ENCODE results near the gene SIAH3. TPM values are rescaled to one million over a fixed set of nuclear protein-coding genes. Genes with fewer than 3 reads are reported as not detected.

The SIAH3 gene
- total RNA-seq, 1 donor from 2014 or later: 0.02 TPM

- no peak overlapping the region for H3K4me3 Mint-ChIP-seq (ENCODE audit: unreplicated experiment)
- no peak overlapping the region for H3K27ac Mint-ChIP-seq (ENCODE audit: unreplicated experiment)
- H3K9me3 Mint-ChIP-seq (ENCODE audit: low read depth): peaks cover 10% of the 10 kb centered on the region
- no peak for TF ChIP-seq CTCF (IDR thresholded peaks at IDR 0.05)
- H3K4me1 Mint-ChIP-seq (ENCODE audit: low read depth): peaks cover 19% of the 10 kb centered on the region
- H3K27me3 Mint-ChIP-seq (ENCODE audit: low read depth): peaks cover 33% of the 10 kb centered on the region
- DNase-seq (ENCODE audit: low spot score): no peak
- H3K36me3 Mint-ChIP-seq (ENCODE audit: low read depth): no peaks in the 10 kb centered on the region
These were observed 403 bp upstream of the SIAH3 start for GRCh38 chr13:45851956-45852355.

GRCh38 chr13:45850027-45850613 lies 1.4 kb downstream of the SIAH3 start:
- peaks cover 19% of the 10 kb centered on the region for H3K4me1 Mint-ChIP-seq (ENCODE audit: low read depth)
- no peak for TF ChIP-seq CTCF (IDR thresholded peaks at IDR 0.05)
- H3K9me3 Mint-ChIP-seq (ENCODE audit: low read depth): peaks cover 10% of the 10 kb centered on the region
- peaks cover 35% of the 10 kb centered on the region for H3K27me3 Mint-ChIP-seq (ENCODE audit: low read depth)
- DNase-seq (ENCODE audit: low spot score): no peak
- no peaks in the 10 kb centered on the region for H3K36me3 Mint-ChIP-seq (ENCODE audit: low read depth)
- H3K4me3 Mint-ChIP-seq (ENCODE audit: unreplicated experiment): peak overlapping the region; percentile 66
- H3K27ac Mint-ChIP-seq (ENCODE audit: unreplicated experiment): no peak overlapping the region

- no peak for TF ChIP-seq CTCF (IDR thresholded peaks at IDR 0.05)
- peaks cover 5% of the 10 kb centered on the region for H3K9me3 Mint-ChIP-seq (ENCODE audit: low read depth)
- no peaks in the 10 kb centered on the region for H3K36me3 Mint-ChIP-seq (ENCODE audit: low read depth)
- no peak overlapping the region for H3K4me3 Mint-ChIP-seq (ENCODE audit: unreplicated experiment)
- peaks cover 35% of the 10 kb centered on the region for H3K27me3 Mint-ChIP-seq (ENCODE audit: low read depth)
- no peak overlapping the region for H3K27ac Mint-ChIP-seq (ENCODE audit: unreplicated experiment)
- no peak for DNase-seq (ENCODE audit: low spot score)
- peaks cover 19% of the 10 kb centered on the region for H3K4me1 Mint-ChIP-seq (ENCODE audit: low read depth)
These were observed 2.1 kb downstream of the SIAH3 start for GRCh38 chr13:45849408-45849807.

GRCh38 chr13:45847554-45848224 lies 3.9 kb downstream of the SIAH3 start:
- Mint-ChIP-seq H3K27ac (ENCODE audit: unreplicated experiment) (no peak overlapping the region), H3K4me1 (ENCODE audit: low read depth) (peaks cover 19% of the 10 kb centered on the region), H3K27me3 (ENCODE audit: low read depth) (peaks cover 45% of the 10 kb centered on the region), H3K4me3 (ENCODE audit: unreplicated experiment) (no peak overlapping the region), H3K9me3 (ENCODE audit: low read depth) (no peaks in the 10 kb centered on the region), H3K36me3 (ENCODE audit: low read depth) (no peaks in the 10 kb centered on the region)
- no peak for DNase-seq (ENCODE audit: low spot score)
- no peak for TF ChIP-seq CTCF (IDR thresholded peaks at IDR 0.05)

GRCh38 chr13:45846681-45847080 lies 4.9 kb downstream of the SIAH3 start:
- H3K4me3 Mint-ChIP-seq (ENCODE audit: unreplicated experiment): no peak overlapping the region
- no peak for DNase-seq (ENCODE audit: low spot score)
- TF ChIP-seq CTCF (IDR thresholded peaks at IDR 0.05): no peak
- no peak overlapping the region for H3K27ac Mint-ChIP-seq (ENCODE audit: unreplicated experiment)
- peaks cover 38% of the 10 kb centered on the region for H3K27me3 Mint-ChIP-seq (ENCODE audit: low read depth)
- no peaks in the 10 kb centered on the region for H3K9me3 Mint-ChIP-seq (ENCODE audit: low read depth)
- H3K36me3 Mint-ChIP-seq (ENCODE audit: low read depth): no peaks in the 10 kb centered on the region
- peaks cover 19% of the 10 kb centered on the region for H3K4me1 Mint-ChIP-seq (ENCODE audit: low read depth)
